ENCODE results near the gene ARSA.

ARSA gene

GRCh38 chr22:50579752-50580151 lies 48.2 kb downstream of the ARSA start:
- DNase-seq (ENCODE audit: low read depth): no peak

- no peak for DNase-seq (ENCODE audit: low read depth)
Observed at GRCh38 chr22:50578776-50579310, 49.1 kb downstream of the ARSA start.

- no peak for DNase-seq (ENCODE audit: low read depth)
Observed at GRCh38 chr22:50577987-50578775, 49.8 kb downstream of the ARSA start, which contains the start of gene CPT1B. Gene CPT1B, minus strand, starts transcription at chr22:50578427. Its CDS starts 512 bp downstream, at chr22:50577915.

- DNase-seq (ENCODE audit: low read depth): no peak
Observed at GRCh38 chr22:50577697-50577986, 50.3 kb downstream of the ARSA start.

- no peak for DNase-seq (ENCODE audit: low read depth)
Observed at GRCh38 chr22:50576806-50577696, 50.9 kb downstream of the ARSA start.

- DNase-seq (ENCODE audit: low read depth): no peak
Observed at GRCh38 chr22:50576070-50576469, 51.9 kb downstream of the ARSA start.

GRCh38 chr22:50575426-50575941 lies 52.5 kb downstream of the ARSA start:
- DNase-seq (ENCODE audit: low read depth): no peak

All from activated T-helper 1 cell treated with Interleukin-2 at 50 U/mL for 16 hours (primary cell).